GM19328 (cell line): ENCODE data around the gene PGAM5.

Source experiments
- ATAC-seq: cut with Tn5 transposase; IDR thresholded peaks from one replicate; pipeline ENCODE4 v1.9.1; 2021; ENCODE audit warnings: mild to moderate bottlenecking, moderate library complexity; ENCODE audit not compliant: unreplicated experiment

PGAM5 gene

GRCh38 chr12:132719141-132719953 is 8.7 kb downstream of the PGAM5 start:
- no peak for ATAC-seq

- no peak for ATAC-seq
Observed at GRCh38 chr12:132719954-132720324, 9.3 kb downstream of the PGAM5 start.

GRCh38 chr12:132720606-132721345 is 10.1 kb downstream of the PGAM5 start:
- ATAC-seq: no peak

GRCh38 chr12:132723015-132723763 is 12.5 kb downstream of the PGAM5 start:
- ATAC-seq: no peak

GRCh38 chr12:132723764-132724140 is 13.1 kb downstream of the PGAM5 start:
- no peak for ATAC-seq

- no peak for ATAC-seq
Observed at GRCh38 chr12:132724506-132725241, 14.0 kb downstream of the PGAM5 start.

- ATAC-seq: no peak
Observed at GRCh38 chr12:132726386-132726785, 15.7 kb downstream of the PGAM5 start.

GRCh38 chr12:132727091-132727794 is 16.6 kb downstream of the PGAM5 start:
- ATAC-seq: no peak

GRCh38 chr12:132728502-132728901 is 17.9 kb downstream of the PGAM5 start:
- ATAC-seq: no peak

- no peak for ATAC-seq
Observed at GRCh38 chr12:132729541-132730320, 19.1 kb downstream of the PGAM5 start.

- ATAC-seq: no peak
Observed at GRCh38 chr12:132730353-132730752, 19.7 kb downstream of the PGAM5 start.

GRCh38 chr12:132731574-132731973 is 20.9 kb downstream of the PGAM5 start:
- ATAC-seq: no peak

GRCh38 chr12:132734206-132734605 is 23.6 kb downstream of the PGAM5 start:
- no peak for ATAC-seq

- no peak for ATAC-seq
Observed at GRCh38 chr12:132735496-132735895, 24.9 kb downstream of the PGAM5 start.

- no peak for ATAC-seq
Observed at GRCh38 chr12:132736378-132736777, 25.7 kb downstream of the PGAM5 start.

- ATAC-seq: no peak
Observed at GRCh38 chr12:132736913-132737312, 26.3 kb downstream of the PGAM5 start.

GRCh38 chr12:132739600-132740312 is 29.1 kb downstream of the PGAM5 start:
- ATAC-seq: no peak

- ATAC-seq: no peak
Observed at GRCh38 chr12:132740313-132740646, 29.6 kb downstream of the PGAM5 start.

GRCh38 chr12:132740652-132741051 is 30.0 kb downstream of the PGAM5 start:
- ATAC-seq: no peak
